Stimulated activated CD4-positive, alpha-beta T cell treated with anti-CD3 and anti-CD28 coated beads, TNF-alpha, amount 100 ng/mL, for 4 hours (primary cell): ENCODE measurements around the gene RSPH6A.

Source experiments
- DNase-seq, 3 experiments: peaks; one replicate each; pipeline ENCODE4 v3.0.0-alpha.2; 2020; ENCODE audit warnings: low read depth in 3 of 3

Gene RSPH6A

DNA sequence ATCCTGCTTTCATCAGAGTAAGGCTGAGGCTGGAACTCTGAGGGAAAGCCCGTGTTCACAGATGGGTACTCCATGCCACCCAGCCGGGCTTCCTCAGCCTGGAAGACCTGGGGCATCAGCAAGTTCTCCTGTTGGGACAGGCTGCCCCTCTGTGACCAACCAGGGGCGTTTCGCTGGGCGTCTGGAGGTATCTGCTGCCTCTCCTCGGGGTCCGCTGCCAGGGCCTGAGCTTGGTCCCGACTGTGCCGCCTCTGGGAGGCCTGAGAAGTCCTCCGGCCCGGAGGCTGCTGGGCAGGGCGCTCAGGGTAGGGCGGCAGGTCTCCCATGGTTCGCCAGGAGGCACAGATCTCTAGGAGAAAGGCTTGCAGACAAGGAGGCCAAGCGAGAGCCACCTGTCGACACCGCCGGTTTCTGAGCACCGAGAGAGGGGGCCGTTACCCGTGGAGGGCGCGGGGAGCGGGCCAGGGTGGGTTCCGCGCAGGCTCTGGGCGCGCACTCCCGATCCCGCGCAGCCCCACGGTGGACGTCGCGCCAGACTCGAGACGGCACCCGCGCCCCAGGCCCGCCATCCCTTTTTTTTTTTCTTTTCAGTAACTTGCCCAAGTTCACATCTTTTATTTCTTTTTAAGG, at the start of gene RSPH6A:
Gene RSPH6A, minus strand, starts transcription at position 458 of the 630 bp plus-strand sequence. Its CDS starts 132 bp downstream, at position 326.
- no peak for DNase-seq

DNA sequence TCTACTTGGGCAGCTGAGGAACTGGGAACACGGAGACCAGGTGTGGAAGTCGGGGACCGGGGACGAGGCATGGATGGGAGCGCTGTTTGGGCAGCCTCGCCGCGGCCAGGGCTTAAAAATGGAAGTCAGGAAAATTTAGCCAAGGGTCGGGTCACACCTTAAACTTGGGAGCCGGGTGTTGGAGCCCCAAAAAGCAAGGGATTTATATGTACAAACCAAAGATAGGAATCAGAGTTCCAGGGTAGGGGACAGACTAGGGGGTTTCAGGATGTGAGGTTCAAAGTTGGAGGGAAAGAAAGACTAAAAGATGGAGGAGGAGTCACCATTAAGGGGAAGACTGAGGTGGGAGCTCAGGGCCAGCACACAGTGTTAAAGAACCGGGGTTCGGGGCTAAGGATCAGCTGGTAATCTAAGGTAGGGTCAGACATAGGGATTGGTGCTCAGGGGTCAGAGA, 49.5 kb upstream of the RSPH6A start:
- DNase-seq: no peak

DNA sequence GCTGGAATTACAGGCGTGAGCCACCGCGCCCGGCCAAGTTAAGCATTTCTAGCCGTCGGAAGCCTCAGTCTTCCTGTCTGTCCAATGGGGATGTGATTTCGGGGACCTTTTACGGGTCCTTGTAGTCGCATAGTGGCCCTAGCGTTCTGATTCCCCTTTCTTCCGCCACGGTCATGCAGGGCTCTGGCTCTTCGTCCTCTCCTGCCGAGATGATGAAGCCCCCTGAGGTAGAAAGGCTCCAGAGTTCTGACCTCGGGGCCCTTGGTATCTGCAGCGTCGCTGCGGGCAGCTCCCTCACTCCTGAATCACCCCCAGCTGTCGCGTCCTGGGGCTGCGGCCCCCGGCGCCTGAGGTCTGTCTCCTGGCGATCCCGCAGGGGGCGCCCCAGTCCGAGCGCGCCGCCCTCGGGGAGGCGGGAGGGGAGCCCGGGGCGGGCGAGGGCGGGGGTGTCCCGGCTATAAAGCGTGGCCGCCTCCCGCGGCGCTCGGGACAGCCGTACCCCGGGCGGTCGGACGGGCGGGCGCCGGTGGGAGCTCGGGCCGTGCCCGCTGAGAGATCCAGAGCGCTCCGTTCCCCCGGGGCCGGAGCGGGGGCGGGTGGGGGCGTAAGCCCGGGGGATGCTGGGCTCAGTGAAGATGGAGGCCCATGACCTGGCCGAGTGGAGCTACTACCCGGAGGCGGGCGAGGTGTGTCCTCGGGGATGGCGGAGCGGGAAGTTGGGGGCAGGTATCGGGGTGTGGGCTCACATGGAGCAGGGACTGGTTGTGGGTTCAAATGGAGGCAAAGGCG, 48.9 kb upstream of the RSPH6A start, which contains the start of gene FOXA3:
Gene FOXA3, plus strand, starts transcription at position 487 of the 789 bp plus-strand sequence. Its CDS starts 131 bp downstream, at position 618.
- peak in 1 of 3 experiments; percentile 31 for DNase-seq

DNA sequence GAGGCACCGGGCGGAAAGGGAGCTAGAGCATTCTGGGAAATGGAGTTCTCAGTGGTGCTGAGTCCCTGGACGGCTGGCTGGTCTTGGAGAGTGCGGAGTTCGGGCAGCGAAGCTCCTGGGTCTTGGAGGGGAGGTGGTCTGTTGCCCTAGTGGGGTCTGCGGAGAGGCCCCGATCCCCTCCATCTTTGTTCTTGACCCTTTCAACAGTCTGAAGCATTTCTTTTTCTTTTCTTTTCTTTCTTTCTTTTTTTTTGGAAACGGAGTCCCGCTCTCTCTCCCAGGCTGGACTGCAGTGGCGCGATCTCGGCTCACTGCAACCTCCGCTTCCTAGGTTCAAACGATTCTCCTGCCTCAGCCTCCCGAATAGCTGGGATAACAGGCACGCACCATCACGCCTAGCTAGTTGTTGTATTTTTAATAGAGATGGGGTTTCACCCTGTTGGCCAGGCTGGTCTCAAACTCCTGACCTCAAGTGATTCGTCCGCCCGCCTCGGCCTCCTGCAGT, 48.3 kb upstream of the RSPH6A start:
- no peak for DNase-seq

DNA sequence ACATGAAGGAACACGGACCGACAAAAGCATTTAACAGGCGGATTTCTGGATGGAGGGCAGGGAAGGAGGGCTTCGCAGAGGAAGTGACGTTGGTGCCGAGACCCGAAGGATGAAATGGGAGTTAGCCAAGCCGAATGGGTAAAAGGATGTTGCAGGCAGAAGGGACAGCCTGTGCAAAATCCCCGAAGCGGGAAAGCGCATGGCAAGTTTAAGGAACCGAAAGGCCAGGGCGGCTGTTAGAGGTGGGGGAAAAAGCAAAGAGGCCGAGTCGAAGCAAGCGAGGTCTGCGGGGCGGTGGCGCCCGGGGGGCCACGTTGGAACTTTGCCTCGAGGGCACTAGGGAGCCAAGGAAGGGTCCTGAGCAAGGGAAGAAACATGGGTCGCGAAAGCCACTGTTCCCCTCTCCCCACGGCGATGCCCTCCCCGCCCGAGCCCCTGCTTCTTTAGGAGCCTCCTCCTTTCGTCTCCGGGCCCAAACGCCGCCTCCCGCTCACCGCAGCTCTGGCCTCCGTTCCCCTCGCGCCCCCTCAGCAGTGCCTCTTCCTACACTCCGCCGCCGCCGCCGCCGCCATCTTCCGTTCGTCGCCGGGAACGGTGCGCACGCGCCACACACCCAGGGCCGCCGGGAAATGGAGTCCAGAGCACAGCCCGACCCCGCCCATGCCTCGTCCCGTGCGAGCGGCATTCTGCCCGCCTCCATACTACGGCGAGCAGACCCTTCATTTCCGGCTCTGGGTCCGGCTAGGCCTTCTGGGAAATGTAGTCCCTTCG, 47.6 kb upstream of the RSPH6A start, which contains the start of gene SYMPK:
Gene SYMPK, minus strand, starts transcription at position 584 of the 771 bp plus-strand sequence. CDS start 8,652 bp downstream, outside the sequence.
- peak; percentile 92 to 99 (median 97) for DNase-seq

DNA sequence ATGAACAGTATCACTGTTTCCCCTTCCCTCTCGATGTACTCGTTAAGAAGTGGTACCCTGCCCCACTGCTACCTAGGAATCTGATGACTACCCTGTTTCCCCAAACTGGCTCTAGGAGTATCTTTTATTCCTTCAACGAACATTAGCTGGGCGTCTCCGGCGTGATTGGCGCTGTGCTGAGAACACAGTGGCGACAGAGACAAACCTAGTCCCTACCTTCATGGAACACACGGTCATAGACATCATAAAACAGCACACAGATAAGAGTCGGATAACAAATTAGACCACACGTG, 47.1 kb upstream of the RSPH6A start:
- DNase-seq: no peak

DNA sequence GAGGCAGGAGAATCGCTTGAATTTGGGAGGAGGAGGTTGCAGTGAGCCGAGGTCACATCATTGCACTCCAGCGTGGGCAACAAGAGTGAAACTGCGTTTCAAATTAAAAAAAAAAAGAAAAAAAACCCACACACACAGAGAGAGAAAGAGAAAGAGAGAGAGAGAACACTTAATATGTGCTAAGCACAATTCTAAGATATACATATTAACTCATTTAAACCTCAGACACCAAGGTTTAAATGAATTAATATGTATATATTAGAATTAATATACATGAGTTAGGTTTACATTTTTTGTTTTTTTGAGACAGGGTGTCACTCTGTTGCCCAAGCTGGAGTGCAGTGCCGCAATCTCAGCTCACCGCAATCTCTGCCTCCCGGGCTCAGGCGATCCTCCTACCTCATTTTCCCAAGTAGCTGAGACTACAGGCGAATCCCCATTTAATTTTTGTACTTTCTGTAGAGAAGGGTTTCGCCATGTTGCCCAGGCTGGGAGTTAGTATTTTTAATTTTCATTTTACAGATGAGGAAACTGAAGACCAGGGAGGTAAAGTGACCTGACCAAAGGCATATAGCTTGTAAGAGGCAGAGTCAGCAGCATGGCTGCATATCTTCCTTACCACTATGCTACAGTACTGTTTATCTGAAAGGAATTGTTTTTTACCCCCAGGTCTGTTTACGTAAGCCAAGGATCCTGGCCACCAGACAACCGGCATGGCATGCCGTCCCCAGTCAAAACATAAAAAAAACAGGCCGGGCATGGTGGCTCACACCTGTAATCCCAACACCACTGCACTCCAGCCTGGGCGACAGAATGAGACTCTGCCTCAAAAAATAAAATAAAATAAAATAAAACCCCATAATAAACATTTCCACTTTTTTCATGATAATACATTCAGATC, 45.5 kb upstream of the RSPH6A start:
- DNase-seq: no peak

DNA sequence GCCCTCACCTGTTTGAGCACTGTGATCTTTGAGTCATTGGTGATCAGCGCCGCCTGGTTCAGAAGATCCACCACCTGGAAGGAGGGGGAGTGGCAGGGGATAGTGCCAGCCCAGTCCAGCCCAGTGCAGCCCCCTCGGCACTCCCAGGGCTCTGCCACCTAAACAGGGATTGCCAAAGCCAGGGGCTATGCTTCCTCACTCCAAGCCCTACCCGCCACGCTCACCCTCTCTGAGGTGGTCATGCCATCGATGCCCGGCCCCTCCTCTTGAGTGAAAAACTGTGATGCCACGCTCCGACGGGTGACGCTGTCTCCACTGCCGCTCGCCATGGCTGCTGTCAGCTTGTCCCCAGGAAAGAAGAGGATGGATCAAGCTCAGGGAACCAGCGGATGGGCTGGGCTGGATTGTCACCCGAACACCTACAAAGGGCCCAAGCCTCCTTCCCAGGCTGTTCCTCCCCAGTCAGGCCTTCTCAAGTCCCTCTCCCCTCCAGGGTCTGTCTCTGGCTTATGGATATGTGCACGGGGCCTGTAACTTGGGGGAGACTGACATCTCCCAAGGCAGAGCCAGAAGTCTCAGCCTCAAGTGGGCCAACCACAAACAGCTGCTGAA, 39.2 kb upstream of the RSPH6A start:
- DNase-seq: no peak

DNA sequence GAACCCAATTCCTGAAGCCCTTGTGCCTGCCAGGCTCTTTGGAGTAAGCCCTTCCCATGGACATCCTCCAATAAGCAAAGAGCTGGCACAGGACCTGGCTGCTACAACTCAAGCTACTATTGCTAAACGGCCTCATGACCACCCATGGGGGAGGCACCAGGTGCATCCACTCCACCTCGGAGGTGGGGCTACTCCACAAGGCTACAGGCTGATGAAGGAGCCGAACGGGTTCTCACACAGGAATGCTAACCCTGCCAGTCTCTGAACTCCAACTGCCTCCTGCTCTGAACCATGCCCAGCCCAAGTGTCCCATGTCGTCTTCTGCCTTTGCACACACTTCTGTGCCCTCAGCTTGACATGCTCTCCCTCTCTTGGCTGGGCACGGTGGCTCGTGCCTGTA, 37.9 kb upstream of the RSPH6A start:
- no peak for DNase-seq

DNA sequence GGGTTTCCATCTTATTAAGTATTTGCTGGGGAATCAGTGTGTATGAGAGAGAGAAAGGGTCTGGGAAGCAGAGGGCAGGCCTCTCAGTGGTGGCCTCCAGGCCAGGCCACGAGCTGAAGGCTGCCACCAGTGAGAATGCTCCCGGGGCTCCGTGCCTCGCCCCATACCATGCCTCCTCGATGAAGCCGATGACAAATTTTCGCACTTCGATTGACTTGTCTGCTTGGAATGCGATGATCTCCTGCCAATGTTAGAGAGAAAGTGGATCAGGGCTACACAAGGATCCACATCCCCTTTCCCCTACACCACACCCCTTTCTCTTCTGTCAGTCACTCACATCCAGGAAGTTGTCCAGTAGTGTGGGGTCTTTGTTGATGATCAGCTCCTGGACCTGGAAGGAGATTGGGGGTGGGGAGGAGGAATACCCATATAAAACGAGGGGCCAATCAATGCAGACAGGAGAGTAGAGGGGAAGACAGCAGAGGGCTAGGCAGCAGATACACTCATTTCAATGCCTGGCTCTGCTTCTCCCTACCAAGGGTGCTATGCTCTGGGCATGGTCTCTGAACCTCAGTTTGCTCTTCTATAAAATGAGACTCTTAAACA, 37.1 kb upstream of the RSPH6A start:
- no peak for DNase-seq

DNA sequence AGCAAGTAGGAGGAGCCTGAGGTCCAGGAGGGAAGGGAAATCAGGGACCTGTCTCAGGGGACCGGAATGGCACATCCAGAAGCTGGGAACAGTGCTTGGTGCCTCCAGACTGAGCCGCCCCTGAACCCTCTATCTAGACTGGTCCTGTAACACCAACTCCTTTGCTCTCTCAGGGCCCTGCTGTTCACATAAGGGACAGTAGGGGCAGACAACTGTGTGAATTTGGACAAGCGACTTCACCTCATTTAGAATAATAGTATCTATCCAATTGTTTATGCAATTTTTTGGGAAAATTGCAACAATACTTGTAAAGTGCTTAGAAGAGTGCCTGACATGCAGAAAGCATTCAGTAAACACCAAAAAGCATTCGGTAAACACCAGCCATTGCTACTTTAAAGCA, 33.8 kb upstream of the RSPH6A start:
- no peak for DNase-seq

DNA sequence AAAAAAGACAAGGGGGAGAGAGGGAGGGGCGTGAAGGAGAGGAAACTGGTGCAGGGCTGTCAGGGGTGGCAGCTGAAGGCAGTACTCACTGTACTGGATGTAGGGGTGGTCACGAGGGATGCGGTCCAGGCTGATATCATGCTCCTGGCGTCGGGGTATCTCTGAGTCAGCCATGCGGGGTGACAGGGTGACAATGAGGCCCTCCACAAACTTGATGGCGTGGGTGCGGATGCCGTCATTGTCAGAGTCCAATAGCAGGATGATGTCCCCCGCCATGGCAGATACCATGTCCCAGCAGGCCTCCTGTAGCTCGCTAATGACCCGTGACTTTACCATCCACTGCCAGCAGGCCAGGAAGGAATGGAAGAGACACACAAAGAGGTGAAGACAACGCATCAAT, 32.6 kb upstream of the RSPH6A start:
- no peak for DNase-seq

DNA sequence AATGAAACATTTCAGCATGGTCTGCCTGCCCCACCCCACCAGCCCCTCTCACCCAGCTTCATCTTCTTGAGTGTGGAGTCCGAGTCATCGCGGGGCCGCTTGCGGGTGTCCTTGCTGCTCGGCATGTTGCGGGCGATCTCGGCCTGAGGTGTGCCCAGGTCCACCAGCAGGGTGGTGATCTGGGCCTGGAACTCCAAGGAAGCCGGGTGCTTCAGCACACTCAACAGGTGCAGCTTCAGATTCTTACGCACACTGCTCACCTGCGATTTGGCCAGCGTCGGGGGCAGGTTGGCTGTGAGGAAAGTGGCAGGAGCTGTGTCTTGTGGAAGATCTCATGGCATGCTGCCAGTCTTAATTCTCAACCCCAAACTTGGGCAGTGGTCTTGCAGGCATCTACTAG, 27.1 kb upstream of the RSPH6A start:
- DNase-seq: no peak

DNA sequence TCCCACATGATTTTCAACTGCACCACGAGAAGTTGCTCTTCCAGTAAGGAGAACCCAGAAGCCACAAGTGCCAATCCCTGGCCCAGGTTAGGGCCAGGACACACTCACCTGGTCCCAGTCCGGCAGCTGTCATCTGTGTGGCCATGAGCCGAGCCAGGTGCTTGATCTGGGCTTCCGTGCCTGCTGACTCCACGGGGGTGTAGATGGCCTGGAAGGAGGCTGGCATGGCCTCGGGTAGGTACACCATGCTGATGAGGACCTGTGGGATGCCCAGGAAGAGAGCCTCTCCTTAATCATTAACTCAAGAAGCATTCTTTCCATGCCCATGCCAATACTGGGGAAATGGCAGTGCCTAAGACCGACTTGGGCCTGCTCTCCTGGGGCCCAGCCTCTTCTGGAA, 19.9 kb upstream of the RSPH6A start:
- DNase-seq: no peak

DNA sequence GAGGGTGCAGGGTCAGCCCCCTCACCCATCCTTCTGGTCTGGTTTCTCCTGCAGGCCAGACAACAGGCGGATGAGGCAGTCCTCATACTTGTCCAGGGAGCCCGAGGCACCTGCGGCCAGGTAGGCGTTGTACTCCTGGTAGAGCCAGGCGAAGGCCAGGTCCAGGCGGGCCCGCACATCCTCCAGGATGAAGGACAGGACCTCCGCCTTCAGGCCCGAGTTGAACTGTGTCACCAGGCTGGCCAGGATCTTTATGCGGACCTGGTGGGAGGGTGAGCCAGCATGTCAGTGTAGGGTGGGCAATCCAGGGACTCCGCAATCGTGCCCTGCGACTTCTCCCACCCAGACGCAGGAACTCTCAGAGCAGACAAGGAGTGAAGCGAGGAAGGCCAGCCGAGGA, 13.8 kb upstream of the RSPH6A start:
- DNase-seq: no peak

DNA sequence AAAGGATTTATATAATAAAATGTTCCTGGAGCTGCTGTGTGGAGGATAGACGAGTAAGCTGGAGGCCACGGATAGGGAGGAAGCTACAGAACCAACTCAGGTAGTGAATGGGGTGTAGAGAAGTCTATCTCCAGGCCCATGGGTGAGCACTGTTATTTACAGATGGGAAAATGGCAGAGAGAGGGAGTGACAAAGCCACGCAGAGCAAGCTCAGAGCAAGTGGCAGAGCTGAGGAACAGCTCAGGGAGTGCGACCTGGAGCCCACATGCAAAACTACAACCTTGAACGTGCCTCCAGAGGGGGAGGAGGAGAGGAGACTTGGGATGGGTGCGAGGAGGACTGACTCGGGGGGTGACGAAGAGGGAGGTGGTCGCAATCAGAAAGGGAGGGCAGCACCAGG, 13.4 kb upstream of the RSPH6A start:
- no peak for DNase-seq

DNA sequence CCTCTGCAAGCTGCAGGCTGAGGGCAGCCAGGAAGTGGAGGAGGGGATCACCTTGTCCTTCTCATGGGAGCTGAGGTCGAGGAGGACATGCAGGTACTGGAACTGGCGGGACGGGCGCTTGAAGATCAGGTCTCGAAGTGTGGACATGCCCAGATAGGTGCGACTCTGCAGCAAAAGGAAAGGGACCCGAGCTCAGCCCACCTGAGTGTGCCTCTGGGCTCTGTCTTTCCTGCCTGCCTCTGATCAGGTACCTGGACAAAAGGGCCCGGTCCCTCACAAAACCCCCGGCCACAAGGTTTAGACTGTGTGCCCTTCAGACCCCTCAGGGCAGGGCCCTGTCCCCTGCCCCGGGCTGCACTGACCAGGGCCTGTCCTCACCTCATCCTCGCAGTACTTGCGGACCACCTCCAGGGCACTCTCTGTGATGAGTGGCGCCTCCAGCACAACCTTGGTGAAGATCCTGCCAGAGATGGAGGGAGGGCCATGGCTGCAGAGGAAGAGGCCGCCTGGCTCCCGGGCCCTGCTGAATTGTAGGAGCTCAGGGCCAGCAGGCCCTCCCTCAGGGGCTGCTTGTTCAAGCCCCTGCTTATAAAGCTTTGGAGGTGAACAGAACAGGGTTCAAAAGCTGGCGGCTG, 12.5 kb upstream of the RSPH6A start:
- DNase-seq: no peak

DNA sequence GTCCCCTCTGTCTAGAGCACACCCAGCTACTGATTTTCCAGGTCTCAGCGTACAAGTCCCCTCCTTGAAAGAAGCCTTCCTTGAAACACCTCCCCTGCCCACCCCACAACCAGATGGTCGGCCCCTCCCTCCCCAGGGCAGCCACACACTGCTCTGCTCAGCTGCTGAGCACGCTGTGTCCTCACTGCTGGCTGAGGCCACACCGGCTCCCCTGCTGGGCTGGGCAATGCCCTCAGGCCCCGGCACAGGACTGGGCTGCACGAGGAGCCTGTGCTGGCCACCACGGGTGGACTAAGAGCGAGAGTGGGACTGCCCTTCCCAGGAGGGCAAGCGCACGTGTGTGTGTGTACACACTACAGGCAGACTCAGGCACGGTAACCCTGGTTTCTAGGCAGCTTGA, 11.8 kb upstream of the RSPH6A start:
- DNase-seq: no peak

DNA sequence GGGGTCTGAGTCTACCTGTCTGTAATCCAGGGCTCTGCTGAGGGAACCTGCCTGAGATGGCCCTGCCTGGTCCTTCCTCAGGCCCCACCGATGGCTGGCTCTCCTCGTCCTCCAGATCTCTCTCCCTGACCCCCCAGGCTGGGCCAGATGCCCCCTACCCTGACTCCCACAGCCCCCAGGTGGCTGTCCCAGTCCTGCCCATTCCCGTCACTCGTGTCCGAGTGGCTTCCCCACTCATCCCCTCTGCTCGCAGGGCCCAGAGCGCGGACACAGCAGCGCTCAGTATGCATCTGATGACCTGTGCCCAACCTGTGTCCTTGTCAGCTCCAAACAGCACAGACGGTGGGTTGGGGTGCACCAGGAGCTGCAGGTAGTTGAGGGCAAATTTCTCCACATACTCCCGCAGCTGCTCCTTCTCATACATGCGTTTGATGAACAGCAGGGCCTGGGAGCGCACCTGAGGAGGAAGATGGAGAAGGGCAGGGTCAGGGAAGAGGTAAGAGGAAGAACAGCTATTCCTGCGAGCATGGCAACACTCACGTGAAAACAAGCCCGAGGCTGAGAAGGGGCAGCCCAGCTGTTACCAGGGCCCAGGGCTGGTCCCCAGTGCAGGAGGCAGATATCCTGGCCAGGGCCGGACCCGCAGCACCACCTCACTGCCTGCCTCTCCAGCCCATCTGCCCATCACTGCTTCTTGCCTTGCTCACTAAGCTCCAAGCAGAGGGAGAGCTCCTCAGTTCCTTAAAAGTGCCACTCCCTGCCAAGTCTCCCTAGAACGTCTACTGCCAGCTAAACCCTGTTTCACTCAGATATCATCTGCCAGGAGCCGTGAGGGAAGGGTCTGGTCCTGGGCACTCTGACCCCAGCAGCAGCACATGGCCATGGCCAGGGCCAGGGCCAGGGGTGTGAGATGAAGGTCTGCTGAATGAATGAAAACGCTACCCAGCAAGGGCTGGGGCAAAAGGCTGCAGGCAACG, 11.1 kb upstream of the RSPH6A start:
- DNase-seq: no peak
